HL-60 (cell line): ENCODE results near the gene EFNA5.

Experiments
- CTCF ChIP-seq: IDR thresholded peaks from one replicate; pipeline ENCODE4 v1.5.1; 2011; ENCODE audit warnings: low read length, control low read depth, inconsistent platforms; ENCODE audit not compliant: insufficient read depth
- POLR2AphosphoS5 ChIP-seq: IDR thresholded peaks from 2 replicates; pipeline ENCODE4 v1.6.1; 2012; ENCODE audit warnings: low read depth
- REST ChIP-seq: IDR thresholded peaks from 2 replicates; pipeline ENCODE4 v1.6.1; 2012; ENCODE audit warnings: low read depth; ENCODE audit not compliant: insufficient replicate concordance
- SPI1 ChIP-seq: IDR thresholded peaks from 2 replicates; pipeline ENCODE4 v1.6.1; 2012; ENCODE audit warnings: low read depth, mild to moderate bottlenecking, borderline replicate concordance

- TF ChIP-seq CTCF (no peak), POLR2AphosphoS5 (no peak), REST (no peak), SPI1 (no peak)
Observed at GRCh38 chr5:107400328-107400727, 270.4 kb downstream of the EFNA5 start.
